HG03025 (cell line): Measurements from ENCODE around the gene CAMKMT.
"Not testable (repeated sequence)": the region's sequence is repeated elsewhere in the genome, so short reads cannot be mapped to it uniquely, and the experiment has no call there.

Experiments used
- ATAC-seq: cut with Tn5 transposase; IDR thresholded peaks from one replicate; pipeline ENCODE4 v1.9.1; 2021; ENCODE audit warnings: mild to moderate bottlenecking, moderate library complexity; ENCODE audit not compliant: unreplicated experiment, low FRiP score

The CAMKMT gene

GRCh38 chr2:44495035-44495434, 133.3 kb downstream of the CAMKMT start:
- ATAC-seq: no peak

GRCh38 chr2:44495544-44495943, 133.8 kb downstream of the CAMKMT start:
- no peak for ATAC-seq

- ATAC-seq: no peak
Observed at GRCh38 chr2:44496130-44496529, 134.4 kb downstream of the CAMKMT start.

GRCh38 chr2:44498551-44498950, 136.8 kb downstream of the CAMKMT start:
- ATAC-seq: no peak

GRCh38 chr2:44505664-44506063, 143.9 kb downstream of the CAMKMT start:
- ATAC-seq: not testable (repeated sequence)

GRCh38 chr2:44510246-44510645, 148.5 kb downstream of the CAMKMT start:
- no peak for ATAC-seq

- ATAC-seq: no peak
Observed at GRCh38 chr2:44515416-44515815, 153.7 kb downstream of the CAMKMT start.

GRCh38 chr2:44519026-44519425, 157.3 kb downstream of the CAMKMT start:
- ATAC-seq: no peak

- no peak for ATAC-seq
Observed at GRCh38 chr2:44522846-44523245, 161.1 kb downstream of the CAMKMT start.

GRCh38 chr2:44524347-44524926, 162.7 kb downstream of the CAMKMT start:
- no peak for ATAC-seq

GRCh38 chr2:44526352-44526751, 164.6 kb downstream of the CAMKMT start:
- ATAC-seq: no peak

GRCh38 chr2:44528595-44528994, 166.8 kb downstream of the CAMKMT start:
- ATAC-seq: no peak

- ATAC-seq: no peak
Observed at GRCh38 chr2:44529448-44529847, 167.7 kb downstream of the CAMKMT start.

GRCh38 chr2:44531289-44531688, 169.5 kb downstream of the CAMKMT start:
- no peak for ATAC-seq

- no peak for ATAC-seq
Observed at GRCh38 chr2:44532031-44532430, 170.3 kb downstream of the CAMKMT start.

GRCh38 chr2:44533508-44533907, 171.8 kb downstream of the CAMKMT start:
- no peak for ATAC-seq

GRCh38 chr2:44535376-44535775, 173.6 kb downstream of the CAMKMT start:
- no peak for ATAC-seq

GRCh38 chr2:44537264-44537663, 175.5 kb downstream of the CAMKMT start:
- ATAC-seq: no peak

- ATAC-seq: no peak
Observed at GRCh38 chr2:44542520-44542919, 180.8 kb downstream of the CAMKMT start.

- no peak for ATAC-seq
Observed at GRCh38 chr2:44543773-44544725, 182.3 kb downstream of the CAMKMT start.

- no peak for ATAC-seq
Observed at GRCh38 chr2:44545005-44545404, 183.3 kb downstream of the CAMKMT start.
